ENCODE results near the gene C5orf15. TPM values are rescaled to one million over a fixed set of nuclear protein-coding genes. Genes with fewer than 3 reads are reported as not detected.

C5orf15 gene
- total RNA-seq, 1 donor from 2014 or later: 41.7 TPM

DNA sequence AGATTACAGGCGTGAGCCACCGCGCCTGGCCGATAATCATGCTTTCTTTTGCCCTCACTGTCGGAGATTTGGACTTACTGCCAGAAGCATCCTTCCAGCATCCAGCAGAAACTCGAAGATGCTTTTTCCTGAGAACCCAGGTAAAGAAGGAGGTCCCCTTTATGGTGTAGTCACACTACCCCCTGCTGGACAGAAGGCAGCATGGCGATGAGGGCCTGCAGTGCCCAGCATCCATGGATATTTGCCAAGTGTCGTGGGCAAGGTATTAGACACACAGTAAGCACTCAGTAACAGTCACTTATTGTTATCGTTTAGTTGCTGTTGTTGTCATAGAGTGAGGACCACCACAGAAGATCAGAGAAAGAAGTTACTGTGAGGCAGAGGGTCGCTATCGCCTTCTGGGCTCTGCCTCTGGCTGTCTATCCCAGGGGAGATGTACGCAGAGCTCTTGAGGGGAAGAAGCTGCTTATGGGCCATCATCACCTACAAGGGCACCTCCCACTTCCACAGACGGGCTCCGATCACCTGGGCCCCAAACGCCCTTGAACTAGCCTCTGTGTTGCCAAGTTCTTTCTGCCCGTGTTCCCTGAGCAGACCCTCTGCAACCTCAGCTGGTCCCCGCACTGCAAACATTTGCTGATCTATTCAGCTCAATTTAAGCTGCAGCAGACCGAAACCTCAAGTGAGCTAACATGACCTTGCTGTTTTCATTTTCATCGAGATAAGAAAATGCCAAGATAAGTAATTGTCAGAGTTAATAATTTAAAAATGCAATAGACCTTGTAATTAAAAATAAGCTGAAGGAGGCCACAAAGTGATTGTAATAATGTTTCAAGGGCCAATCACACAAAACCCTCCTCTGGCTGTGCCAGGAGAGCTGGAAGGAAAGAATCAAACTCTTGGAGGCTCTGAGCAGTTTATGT is 23.9 kb downstream of the C5orf15 start:
- Mint-ChIP-seq H3K4me3 (ENCODE audit: unreplicated experiment) (no peak overlapping the region), H3K4me1 (ENCODE audit: low read depth) (peaks cover 9% of the 10 kb centered on the region), H3K9me3 (ENCODE audit: low read depth) (no peaks in the 10 kb centered on the region), H3K36me3 (ENCODE audit: low read depth) (no peaks in the 10 kb centered on the region), H3K27me3 (ENCODE audit: low read depth) (no peaks in the 10 kb centered on the region), H3K27ac (ENCODE audit: unreplicated experiment) (no peak overlapping the region)
- TF ChIP-seq, protein P1, sequence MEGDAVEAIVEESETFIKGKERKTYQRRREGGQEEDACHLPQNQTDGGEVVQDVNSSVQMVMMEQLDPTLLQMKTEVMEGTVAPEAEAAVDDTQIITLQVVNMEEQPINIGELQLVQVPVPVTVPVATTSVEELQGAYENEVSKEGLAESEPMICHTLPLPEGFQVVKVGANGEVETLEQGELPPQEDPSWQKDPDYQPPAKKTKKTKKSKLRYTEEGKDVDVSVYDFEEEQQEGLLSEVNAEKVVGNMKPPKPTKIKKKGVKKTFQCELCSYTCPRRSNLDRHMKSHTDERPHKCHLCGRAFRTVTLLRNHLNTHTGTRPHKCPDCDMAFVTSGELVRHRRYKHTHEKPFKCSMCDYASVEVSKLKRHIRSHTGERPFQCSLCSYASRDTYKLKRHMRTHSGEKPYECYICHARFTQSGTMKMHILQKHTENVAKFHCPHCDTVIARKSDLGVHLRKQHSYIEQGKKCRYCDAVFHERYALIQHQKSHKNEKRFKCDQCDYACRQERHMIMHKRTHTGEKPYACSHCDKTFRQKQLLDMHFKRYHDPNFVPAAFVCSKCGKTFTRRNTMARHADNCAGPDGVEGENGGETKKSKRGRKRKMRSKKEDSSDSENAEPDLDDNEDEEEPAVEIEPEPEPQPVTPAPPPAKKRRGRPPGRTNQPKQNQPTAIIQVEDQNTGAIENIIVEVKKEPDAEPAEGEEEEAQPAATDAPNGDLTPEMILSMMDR (IDR thresholded peaks at IDR 0.05): peak; percentile 83
- no peak for DNase-seq (ENCODE audit: low spot score)

DNA sequence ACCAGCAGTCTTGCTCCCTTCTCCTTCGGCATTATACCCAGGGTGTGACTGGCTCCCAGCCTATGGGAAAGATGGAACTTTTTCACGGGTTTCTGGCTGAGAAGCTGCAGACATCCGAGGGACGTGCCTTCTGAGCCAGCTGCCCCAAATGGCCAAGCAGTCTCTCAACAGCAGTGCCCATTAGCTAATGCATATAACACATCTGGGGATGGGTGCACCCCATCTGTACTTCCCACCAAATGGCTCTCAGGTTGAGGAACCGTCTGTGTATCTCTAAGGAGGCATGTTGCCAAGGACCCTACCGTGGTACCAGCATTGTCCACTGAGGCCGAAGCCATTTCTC is 25.0 kb downstream of the C5orf15 start:
- Mint-ChIP-seq H3K4me1 (ENCODE audit: low read depth) (peaks cover 9% of the 10 kb centered on the region), H3K27ac (ENCODE audit: unreplicated experiment) (no peak overlapping the region), H3K27me3 (ENCODE audit: low read depth) (no peaks in the 10 kb centered on the region), H3K4me3 (ENCODE audit: unreplicated experiment) (no peak overlapping the region), H3K36me3 (ENCODE audit: low read depth) (no peaks in the 10 kb centered on the region), H3K9me3 (ENCODE audit: low read depth) (no peaks in the 10 kb centered on the region)
- no peak for DNase-seq (ENCODE audit: low spot score)
- TF ChIP-seq, protein P1 (IDR thresholded peaks at IDR 0.05): no peak

DNA sequence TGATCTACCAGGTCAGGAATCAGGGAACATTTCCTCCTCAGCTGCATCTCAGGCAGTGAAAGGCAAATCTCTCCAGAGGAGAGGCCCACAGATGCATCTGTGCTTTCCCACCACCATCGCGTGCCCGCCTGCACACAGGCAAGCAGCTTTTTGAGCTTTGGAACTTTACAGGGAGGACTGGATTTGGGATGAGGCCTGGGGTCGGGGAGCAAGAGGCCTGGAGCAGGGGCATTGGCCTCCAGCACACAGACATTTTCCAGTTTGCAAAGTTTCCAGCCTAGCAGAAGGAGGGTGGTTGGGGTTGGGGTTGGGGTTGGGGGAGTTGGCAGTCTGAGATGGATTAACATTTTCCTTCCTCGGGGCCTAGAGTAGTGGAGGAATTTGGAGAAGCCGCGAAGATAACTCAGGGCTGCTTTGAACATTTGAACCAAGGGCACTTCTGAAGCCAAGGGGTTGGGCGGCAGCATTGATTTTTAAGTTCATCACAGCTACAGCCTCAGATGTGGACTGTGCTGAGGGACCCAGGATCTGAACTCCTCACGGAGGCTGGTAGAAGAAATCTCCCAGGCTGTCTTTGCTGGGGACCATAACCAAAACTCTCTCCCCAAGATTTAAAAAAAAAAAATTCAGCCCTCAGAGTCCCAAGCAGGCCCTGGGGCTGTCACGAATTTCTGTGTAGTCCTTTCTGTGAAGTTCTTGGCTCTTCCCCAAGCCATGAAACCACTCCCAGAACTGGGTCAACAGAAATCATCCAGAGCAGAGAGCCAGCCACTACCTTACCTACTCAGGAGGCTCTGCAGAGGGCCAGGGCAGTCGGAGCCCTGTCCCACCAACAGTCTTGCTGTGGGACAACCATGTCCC is 25.6 kb downstream of the C5orf15 start:
- Mint-ChIP-seq H3K9me3 (ENCODE audit: low read depth) (no peaks in the 10 kb centered on the region), H3K27me3 (ENCODE audit: low read depth) (no peaks in the 10 kb centered on the region), H3K4me1 (ENCODE audit: low read depth) (peaks cover 9% of the 10 kb centered on the region), H3K27ac (ENCODE audit: unreplicated experiment) (peak overlapping the region; percentile 54), H3K36me3 (ENCODE audit: low read depth) (no peaks in the 10 kb centered on the region), H3K4me3 (ENCODE audit: unreplicated experiment) (no peak overlapping the region)
- TF ChIP-seq, protein P1 (IDR thresholded peaks at IDR 0.05): no peak
- DNase-seq (ENCODE audit: low spot score): no peak

DNA sequence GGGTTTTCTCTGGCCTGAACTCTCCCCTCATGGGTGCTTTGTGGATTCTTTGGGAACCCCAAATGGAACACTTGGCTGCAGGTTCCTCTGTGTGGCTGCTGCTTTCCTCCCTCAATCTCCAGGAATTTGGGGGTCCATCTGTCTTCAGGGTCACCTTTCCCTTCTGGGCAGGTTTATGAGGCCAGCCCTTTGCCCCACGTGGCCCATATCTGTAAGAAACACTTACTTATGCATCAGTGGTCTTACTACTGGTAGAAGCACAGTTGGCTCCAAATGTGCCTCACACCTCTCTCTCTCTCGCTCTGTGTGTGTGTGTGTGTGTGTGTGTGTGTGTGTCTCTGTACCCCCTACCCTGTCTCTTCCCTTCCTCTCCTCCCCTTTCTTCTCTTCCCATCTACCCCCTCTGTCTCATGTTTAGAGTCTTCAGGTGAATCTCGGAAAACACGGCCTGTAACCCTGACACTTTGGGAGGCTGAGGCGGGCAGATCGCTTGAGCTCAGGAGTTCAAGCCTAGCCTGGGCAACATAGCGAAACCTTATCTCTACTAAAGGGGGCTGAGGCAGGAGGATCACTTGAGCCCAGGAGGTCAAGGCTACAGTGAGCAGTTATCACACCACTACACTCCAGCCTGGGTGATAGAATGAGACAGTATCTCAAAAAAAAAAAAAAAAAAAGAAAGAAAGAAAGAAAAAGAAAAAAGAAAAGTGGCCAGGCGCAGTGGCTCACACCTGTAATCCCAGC is 26.8 kb downstream of the C5orf15 start:
- peaks cover 3% of the 10 kb centered on the region for H3K4me1 Mint-ChIP-seq (ENCODE audit: low read depth)
- DNase-seq (ENCODE audit: low spot score): no peak
- H3K27ac Mint-ChIP-seq (ENCODE audit: unreplicated experiment): no peak overlapping the region

More for the DNA sequence above, 26.8 kb downstream of the C5orf15 start:
- Mint-ChIP-seq H3K36me3 (ENCODE audit: low read depth) (no peaks in the 10 kb centered on the region), H3K9me3 (ENCODE audit: low read depth) (no peaks in the 10 kb centered on the region), H3K27me3 (ENCODE audit: low read depth) (no peaks in the 10 kb centered on the region), H3K4me3 (ENCODE audit: unreplicated experiment) (no peak overlapping the region)
- TF ChIP-seq, protein P1 (IDR thresholded peaks at IDR 0.05): no peak

All from chondrocyte (in vitro differentiated cells).